ENCODE results near the gene TM4SF1.

The TM4SF1 gene

GRCh38 chr3:149371001-149371722 lies 6.3 kb downstream of the TM4SF1 start:
- Histone ChIP-seq H3K79me1 (ENCODE audit: low read length) (no peaks in the 10 kb centered on the region), H3K4me2 (ENCODE audit: low read length) (no peak overlapping the region), H2AK5ac (ENCODE audit: low read length) (no peak overlapping the region), H3K9me3 (ENCODE audit: insufficient read depth, low read depth, low read length) (peaks cover 1% of the 10 kb centered on the region), H3K27me3 (ENCODE audit: insufficient read depth, low read length) (no peaks in the 10 kb centered on the region), H4K12ac (ENCODE audit: low read depth, low read length) (no peak overlapping the region), H3K4me3 (ENCODE audit: low read depth, low read length) (no peak overlapping the region), H2AFZ (ENCODE audit: insufficient read depth, low read length, poor library complexity) (no peak overlapping the region), H3K14ac (ENCODE audit: low read length) (no peak overlapping the region), H4K8ac (ENCODE audit: low read depth, low read length) (no peak overlapping the region), H3K36me3 (ENCODE audit: control insufficient read depth in 1 of 2, insufficient read depth in 2 of 2, low read length in 2 of 2) (no peaks in the 10 kb centered on the region), H2BK5ac (ENCODE audit: low read depth, low read length, poor library complexity) (no peak overlapping the region), H3K27ac (ENCODE audit: low read depth, low read length) (no peak overlapping the region), H3K9ac (ENCODE audit: low read length) (no peak overlapping the region), H3K18ac (ENCODE audit: low read length) (no peak overlapping the region), H3K4me1 (ENCODE audit: control insufficient read depth in 1 of 2, insufficient read depth in 2 of 2, low read length in 2 of 2) (peaks cover 4 to 7% of the 10 kb centered on the region in 2 experiments), H3K23ac (ENCODE audit: low read length) (no peak overlapping the region), H4K91ac (ENCODE audit: low read depth, low read length) (no peak overlapping the region), H3K4ac (ENCODE audit: low read depth, low read length) (no peak overlapping the region), H2BK120ac (ENCODE audit: insufficient read depth, low read length, poor library complexity) (no peak overlapping the region), H3K79me2 (ENCODE audit: control insufficient read depth, insufficient read depth, low read length, poor library complexity) (no peaks in the 10 kb centered on the region), H2BK12ac (ENCODE audit: low read length) (no peak overlapping the region)
- DNase-seq: peak; percentile 30 to 71
- WGBS (ENCODE audit: extremely low coverage, insufficient coverage, insufficient read length): no CpG with 5 or more reads among the region's 7 CpGs

- Histone ChIP-seq H3K79me2 (ENCODE audit: control insufficient read depth, insufficient read depth, low read length, poor library complexity) (no peaks in the 10 kb centered on the region), H3K9ac (ENCODE audit: low read length) (no peak overlapping the region)
- DNase-seq: no peak
Measured at GRCh38 chr3:149369991-149370866, 7.2 kb downstream of the TM4SF1 start.

GRCh38 chr3:149368674-149369497 lies 8.6 kb downstream of the TM4SF1 start:
- no peak for DNase-seq
- no peak overlapping the region for H3K14ac ChIP-seq (ENCODE audit: low read length)
- H3K27ac ChIP-seq (ENCODE audit: low read depth, low read length): no peak overlapping the region
- H2BK12ac ChIP-seq (ENCODE audit: low read length): peak overlapping the region; percentile 58
- H3K9me3 ChIP-seq (ENCODE audit: insufficient read depth, low read depth, low read length): peaks cover 1% of the 10 kb centered on the region
- H3K23ac ChIP-seq (ENCODE audit: low read length): no peak overlapping the region
- no peak overlapping the region for H3K4me3 ChIP-seq (ENCODE audit: low read depth, low read length)
- no peak overlapping the region for H3K4me2 ChIP-seq (ENCODE audit: low read length)
- no peak overlapping the region for H4K12ac ChIP-seq (ENCODE audit: low read depth, low read length)
- H2AFZ ChIP-seq (ENCODE audit: insufficient read depth, low read length, poor library complexity): no peak overlapping the region
- H4K91ac ChIP-seq (ENCODE audit: low read depth, low read length): no peak overlapping the region
- H3K36me3 ChIP-seq (ENCODE audit: control insufficient read depth in 1 of 2, insufficient read depth in 2 of 2, low read length in 2 of 2): no peaks in the 10 kb centered on the region
- H3K9ac ChIP-seq (ENCODE audit: low read length): no peak overlapping the region
- H3K79me1 ChIP-seq (ENCODE audit: low read length): no peaks in the 10 kb centered on the region
- H4K8ac ChIP-seq (ENCODE audit: low read depth, low read length): peak overlapping the region; percentile 54
- H2AK5ac ChIP-seq (ENCODE audit: low read length): no peak overlapping the region
- no CpG with 5 or more reads among the region's 6 CpGs for WGBS (ENCODE audit: extremely low coverage, insufficient coverage, insufficient read length)
- no peak overlapping the region for H2BK120ac ChIP-seq (ENCODE audit: insufficient read depth, low read length, poor library complexity)
- peaks cover 4 to 7% of the 10 kb centered on the region in 2 experiments for H3K4me1 ChIP-seq (ENCODE audit: control insufficient read depth in 1 of 2, insufficient read depth in 2 of 2, low read length in 2 of 2)
- no peak overlapping the region for H2BK5ac ChIP-seq (ENCODE audit: low read depth, low read length, poor library complexity)
- H3K18ac ChIP-seq (ENCODE audit: low read length): no peak overlapping the region
- H3K4ac ChIP-seq (ENCODE audit: low read depth, low read length): no peak overlapping the region
- no peaks in the 10 kb centered on the region for H3K27me3 ChIP-seq (ENCODE audit: insufficient read depth, low read length)
- no peaks in the 10 kb centered on the region for H3K79me2 ChIP-seq (ENCODE audit: control insufficient read depth, insufficient read depth, low read length, poor library complexity)

More at GRCh38 chr3:149369991-149370866, 7.2 kb downstream of the TM4SF1 start:
- no peak overlapping the region for H4K8ac ChIP-seq (ENCODE audit: low read depth, low read length)
- H2BK12ac ChIP-seq (ENCODE audit: low read length): no peak overlapping the region
- H4K12ac ChIP-seq (ENCODE audit: low read depth, low read length): no peak overlapping the region
- no peak overlapping the region for H2AFZ ChIP-seq (ENCODE audit: insufficient read depth, low read length, poor library complexity)
- no CpG with 5 or more reads among the region's 3 CpGs for WGBS (ENCODE audit: extremely low coverage, insufficient coverage, insufficient read length)
- H3K4me3 ChIP-seq (ENCODE audit: low read depth, low read length): no peak overlapping the region
- H3K36me3 ChIP-seq (ENCODE audit: control insufficient read depth in 1 of 2, insufficient read depth in 2 of 2, low read length in 2 of 2): no peaks in the 10 kb centered on the region
- no peak overlapping the region for H3K23ac ChIP-seq (ENCODE audit: low read length)
- H3K27me3 ChIP-seq (ENCODE audit: insufficient read depth, low read length): no peaks in the 10 kb centered on the region
- H3K9me3 ChIP-seq (ENCODE audit: insufficient read depth, low read depth, low read length): peaks cover 1% of the 10 kb centered on the region
- no peak overlapping the region for H3K4me2 ChIP-seq (ENCODE audit: low read length)
- H2AK5ac ChIP-seq (ENCODE audit: low read length): no peak overlapping the region
- no peak overlapping the region for H2BK5ac ChIP-seq (ENCODE audit: low read depth, low read length, poor library complexity)
- H3K27ac ChIP-seq (ENCODE audit: low read depth, low read length): no peak overlapping the region
- no peak overlapping the region for H4K91ac ChIP-seq (ENCODE audit: low read depth, low read length)
- H3K4ac ChIP-seq (ENCODE audit: low read depth, low read length): no peak overlapping the region
- H2BK120ac ChIP-seq (ENCODE audit: insufficient read depth, low read length, poor library complexity): no peak overlapping the region
- H3K4me1 ChIP-seq (ENCODE audit: control insufficient read depth in 1 of 2, insufficient read depth in 2 of 2, low read length in 2 of 2): peaks cover 4 to 7% of the 10 kb centered on the region in 2 experiments
- H3K14ac ChIP-seq (ENCODE audit: low read length): no peak overlapping the region
- H3K79me1 ChIP-seq (ENCODE audit: low read length): no peaks in the 10 kb centered on the region
- H3K18ac ChIP-seq (ENCODE audit: low read length): no peak overlapping the region

- no peak overlapping the region for H2BK120ac ChIP-seq (ENCODE audit: insufficient read depth, low read length, poor library complexity)
- no peak overlapping the region for H2BK5ac ChIP-seq (ENCODE audit: low read depth, low read length, poor library complexity)
- no peaks in the 10 kb centered on the region for H3K79me1 ChIP-seq (ENCODE audit: low read length)
- H3K9ac ChIP-seq (ENCODE audit: low read length): no peak overlapping the region
- no peaks in the 10 kb centered on the region for H3K79me2 ChIP-seq (ENCODE audit: control insufficient read depth, insufficient read depth, low read length, poor library complexity)
- WGBS (ENCODE audit: extremely low coverage, insufficient coverage, insufficient read length): no CpG with 5 or more reads among the region's 6 CpGs
- no peak overlapping the region for H4K91ac ChIP-seq (ENCODE audit: low read depth, low read length)
- H3K4me1 ChIP-seq (ENCODE audit: control insufficient read depth in 1 of 2, insufficient read depth in 2 of 2, low read length in 2 of 2): peaks cover 4 to 7% of the 10 kb centered on the region in 2 experiments
- no peak overlapping the region for H3K4me2 ChIP-seq (ENCODE audit: low read length)
- H3K36me3 ChIP-seq (ENCODE audit: control insufficient read depth in 1 of 2, insufficient read depth in 2 of 2, low read length in 2 of 2): no peaks in the 10 kb centered on the region
- no peak overlapping the region for H3K4ac ChIP-seq (ENCODE audit: low read depth, low read length)
- no peak overlapping the region for H3K18ac ChIP-seq (ENCODE audit: low read length)
- no peak overlapping the region for H4K8ac ChIP-seq (ENCODE audit: low read depth, low read length)
- no peak overlapping the region for H2AFZ ChIP-seq (ENCODE audit: insufficient read depth, low read length, poor library complexity)
- no peak for DNase-seq
- H2BK12ac ChIP-seq (ENCODE audit: low read length): no peak overlapping the region
- H3K4me3 ChIP-seq (ENCODE audit: low read depth, low read length): no peak overlapping the region
- no peaks in the 10 kb centered on the region for H3K27me3 ChIP-seq (ENCODE audit: insufficient read depth, low read length)
- H3K23ac ChIP-seq (ENCODE audit: low read length): no peak overlapping the region
- H3K14ac ChIP-seq (ENCODE audit: low read length): no peak overlapping the region
- H3K9me3 ChIP-seq (ENCODE audit: insufficient read depth, low read depth, low read length): peaks cover 1% of the 10 kb centered on the region
- H2AK5ac ChIP-seq (ENCODE audit: low read length): no peak overlapping the region
- H4K12ac ChIP-seq (ENCODE audit: low read depth, low read length): no peak overlapping the region
- H3K27ac ChIP-seq (ENCODE audit: low read depth, low read length): no peak overlapping the region
Measured at GRCh38 chr3:149368201-149368673, 9.2 kb downstream of the TM4SF1 start.
